Hepatocyte (in vitro differentiated cells): Measurements from ENCODE around the gene POU6F2. TPM values are rescaled to one million over a fixed set of nuclear protein-coding genes. Genes with fewer than 3 reads are reported as not detected.
A peak's percentile ranks its signal among the peaks of the same experiment; 100 is the strongest.
"Not testable (repeated sequence)": the region's sequence is repeated elsewhere in the genome, so short reads cannot be mapped to it uniquely, and the experiment has no call there.

Source experiments
- DNase-seq: peaks from one replicate; pipeline ENCODE4 v3.0.0-alpha.2; 2016; ENCODE audit warnings: low spot score
- H2AFZ ChIP-seq: fragments of 200-600 bp; sonication (generic); 2 replicates; pipeline ENCODE4 v1.6.0; 2016; ENCODE audit warnings: antibody characterized with exemption, mild to moderate bottlenecking
- H3K27ac ChIP-seq: fragments of 200-600 bp; sonication (generic); 2 replicates; pipeline ENCODE4 v1.5.1; 2016; ENCODE audit warnings: mild to moderate bottlenecking
- H3K27me3 ChIP-seq: fragments of 200-600 bp; sonication (generic); 2 replicates; pipeline ENCODE4 v1.6.1; 2016
- H3K36me3 ChIP-seq: fragments of 200-600 bp; sonication (generic); replicated peaks from 2 replicates; pipeline ENCODE4 v1.5.1; 2016; ENCODE audit warnings: low read depth; ENCODE audit not compliant: insufficient read depth
- H3K4me1 ChIP-seq: fragments of 200-600 bp; sonication (generic); 2 replicates; pipeline ENCODE4 v1.5.1; 2016; ENCODE audit warnings: mild to moderate bottlenecking, moderate library complexity; ENCODE audit not compliant: insufficient read depth
- H3K4me2 ChIP-seq: fragments of 200-600 bp; sonication (generic); 2 replicates; pipeline ENCODE4 v1.6.0; 2016
- H3K4me3 ChIP-seq: fragments of 200-600 bp; sonication (generic); 2 replicates; pipeline ENCODE4 v1.5.1; 2016; ENCODE audit warnings: mild to moderate bottlenecking
- H3K79me2 ChIP-seq: fragments of 200-600 bp; sonication (generic); 2 replicates; pipeline ENCODE4 v1.6.0; 2017; ENCODE audit warnings: mild to moderate bottlenecking
- H3K9me2 ChIP-seq: fragments of 200-600 bp; sonication (generic); replicated peaks from 2 replicates; pipeline ENCODE4 v1.6.0; 2017; ENCODE audit warnings: mild to moderate bottlenecking; ENCODE audit not compliant: insufficient read depth
- H3K9me3 ChIP-seq: fragments of 200-600 bp; sonication (generic); 2 replicates; pipeline ENCODE4 v1.5.1; 2016; ENCODE audit warnings: low read depth, mild to moderate bottlenecking
- H4K20me1 ChIP-seq: fragments of 200-600 bp; sonication (generic); 2 replicates; pipeline ENCODE4 v1.6.0; 2016; ENCODE audit warnings: mild to moderate bottlenecking; ENCODE audit not compliant: insufficient read depth, poor library complexity, severe bottlenecking
- CTCF ChIP-seq: fragments of 200-600 bp; sonication (generic); IDR thresholded peaks from 2 replicates; pipeline ENCODE4 v1.5.1; 2016; ENCODE audit warnings: antibody characterized with exemption, mild to moderate bottlenecking; ENCODE audit not compliant: poor library complexity
- EZH2 ChIP-seq: fragments of 200-600 bp; sonication (generic); IDR thresholded peaks from 2 replicates; pipeline ENCODE4 v1.6.1; 2016; ENCODE audit warnings: antibody characterized with exemption, mild to moderate bottlenecking, borderline replicate concordance
- EZH2phosphoT487 ChIP-seq: fragments of 200-600 bp; sonication (generic); IDR thresholded peaks from one replicate; pipeline ENCODE4 v1.6.1; 2018; ENCODE audit warnings: antibody characterized with exemption, mild to moderate bottlenecking, low read depth, moderate library complexity; ENCODE audit not compliant: unreplicated experiment, severe bottlenecking
- WGBS: methylation state at CpG from one replicate; pipeline ENCODE4 v1.1.6; 2016; ENCODE audit warnings: low lambda C conversion rate; ENCODE audit errors: missing lambda C conversion rate; 5-methylcytosine and 5-hydroxymethylcytosine counted together
- polyA plus RNA-seq: library from polyadenylated mRNA; unstranded; fragments of >200 nt; fragmentation: Nextera tagmentation; extraction: Ambion mirVana; gene quantifications from 2 replicates; pipeline ENCODE4 v1.2.1, GENCODE V29; 2016
- total RNA-seq: library from RNA; depleted of rRNA; stranded (reverse); fragments of >200 nt; gene quantifications from 2 replicates; pipeline ENCODE4 v1.2.3, GENCODE V29; 2014

Gene POU6F2
- total and polyA plus RNA-seq, 2 experiments from 2014 or later = 0.67 to 1.4 TPM

DNA sequence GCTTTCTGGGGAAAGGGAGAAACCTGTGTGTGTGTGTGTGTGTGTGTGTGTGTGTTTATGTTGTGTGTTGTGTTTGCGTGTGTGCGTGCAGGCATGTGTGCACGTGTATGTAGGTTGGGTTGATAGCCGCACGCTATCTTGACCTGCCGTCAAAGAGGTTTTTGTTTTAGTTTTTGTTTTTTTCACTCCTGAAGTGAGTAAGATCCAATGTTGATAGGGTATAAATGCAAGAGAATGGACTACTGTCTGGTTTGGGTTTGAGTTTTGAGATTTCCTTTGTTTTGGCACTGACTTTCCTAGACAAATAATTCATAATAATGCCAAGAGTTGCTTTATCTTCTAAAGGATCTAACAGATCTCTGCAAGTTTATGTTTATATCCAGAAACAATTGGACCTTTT, 27.8 kb downstream of the POU6F2 start:
- WGBS = 88% methylated on average over 6 of the region's 6 CpGs
- H3K9me2 ChIP-seq = no peaks in the 10 kb centered on the region
- no peak for DNase-seq

DNA sequence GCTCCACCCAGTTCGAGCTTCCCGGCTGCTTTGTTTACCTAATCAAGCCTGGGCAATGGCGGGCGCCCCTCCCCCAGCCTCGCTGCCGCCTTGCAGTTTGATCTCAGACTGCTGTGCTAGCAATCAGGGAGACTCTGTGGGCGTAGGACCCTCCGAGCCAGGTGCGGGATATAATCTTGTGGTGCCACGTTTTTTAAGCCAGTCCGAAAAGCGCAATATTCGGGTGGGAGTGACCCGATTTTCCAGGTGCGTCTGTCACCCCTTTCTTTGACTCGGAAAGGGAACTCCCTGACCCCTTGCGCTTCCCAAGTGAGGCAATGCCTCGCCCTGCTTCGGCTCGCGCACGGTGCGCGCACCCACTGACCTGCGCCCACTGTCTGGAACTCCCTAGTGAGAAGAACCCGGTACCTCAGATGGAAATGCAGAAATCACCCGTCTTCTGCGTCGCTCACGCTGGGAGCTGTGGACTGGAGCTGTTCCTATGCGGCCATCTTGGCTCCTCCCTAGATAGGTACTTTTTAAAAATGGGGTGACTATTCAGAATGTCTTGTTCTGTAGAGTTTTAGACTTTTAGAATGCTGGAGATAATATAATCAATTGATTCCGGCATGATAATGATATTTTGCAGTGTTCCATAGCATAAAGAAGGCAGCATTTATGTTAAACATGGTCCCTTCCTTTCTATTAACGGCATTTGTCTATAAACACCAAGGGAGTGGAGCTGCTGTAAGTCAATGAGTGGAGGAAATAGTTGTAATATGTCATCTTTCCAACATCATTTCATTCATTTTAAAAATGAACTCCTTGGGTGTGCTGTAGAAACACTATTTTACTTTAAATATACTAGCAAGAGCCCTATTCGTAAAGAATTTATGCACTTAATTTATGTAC, 35.6 kb downstream of the POU6F2 start:
- peak overlapping the region; percentile 19 for H3K27ac ChIP-seq
- H2AFZ ChIP-seq, H3K36me3 ChIP-seq, H3K4me3 ChIP-seq, DNase-seq, H3K79me2 ChIP-seq, H3K4me1 ChIP-seq, H3K27me3 ChIP-seq, H4K20me1 ChIP-seq, H3K9me3 ChIP-seq, H3K9me2 ChIP-seq: not testable (repeated sequence)
- peak overlapping the region; percentile 37 for H3K4me2 ChIP-seq
- WGBS = 63% methylated on average over 31 of the region's 34 CpGs

More for the DNA sequence above, 27.8 kb downstream of the POU6F2 start:
- Histone ChIP-seq H3K9me3 (no peaks in the 10 kb centered on the region), H2AFZ (no peak overlapping the region), H4K20me1 (no peaks in the 10 kb centered on the region), H3K4me3 (no peak overlapping the region), H3K4me2 (no peak overlapping the region), H3K36me3 (no peaks in the 10 kb centered on the region), H3K4me1 (no peaks in the 10 kb centered on the region), H3K27me3 (no peaks in the 10 kb centered on the region), H3K27ac (no peak overlapping the region), H3K79me2 (no peaks in the 10 kb centered on the region)
- no peak for TF ChIP-seq EZH2phosphoT487
- TF ChIP-seq EZH2 = no peak
- TF ChIP-seq CTCF = no peak

GRCh38 chr7:39016609-39017008, 38.9 kb downstream of the POU6F2 start:
- Histone ChIP-seq H3K4me3 (no peak overlapping the region), H3K9me3 (no peaks in the 10 kb centered on the region), H3K79me2 (no peaks in the 10 kb centered on the region), H3K36me3 (no peaks in the 10 kb centered on the region), H3K4me2 (peak overlapping the region; percentile 28), H2AFZ (no peak overlapping the region), H3K27ac (no peak overlapping the region), H4K20me1 (no peaks in the 10 kb centered on the region), H3K27me3 (no peaks in the 10 kb centered on the region), H3K9me2 (no peaks in the 10 kb centered on the region), H3K4me1 (no peaks in the 10 kb centered on the region)
- TF ChIP-seq CTCF = no peak
- no peak for TF ChIP-seq EZH2
- no peak for TF ChIP-seq EZH2phosphoT487
- WGBS = 70% methylated on average over 9 of the region's 9 CpGs
- peak; percentile 59 for DNase-seq

GRCh38 chr7:39017369-39017915, 39.7 kb downstream of the POU6F2 start:
- no peaks in the 10 kb centered on the region for H4K20me1 ChIP-seq
- no peaks in the 10 kb centered on the region for H3K79me2 ChIP-seq
- no peaks in the 10 kb centered on the region for H3K27me3 ChIP-seq
- H3K36me3 ChIP-seq = no peaks in the 10 kb centered on the region
- no peak overlapping the region for H3K27ac ChIP-seq
- TF ChIP-seq CTCF (no peak), EZH2phosphoT487 (no peak), EZH2 (no peak)
- H3K4me3 ChIP-seq = no peak overlapping the region
- peak overlapping the region; percentile 28 for H3K4me2 ChIP-seq
- WGBS = 55% methylated on average over 6 of the region's 6 CpGs
- H2AFZ ChIP-seq = no peak overlapping the region
- DNase-seq = no peak
- H3K9me2 ChIP-seq = no peaks in the 10 kb centered on the region
- no peaks in the 10 kb centered on the region for H3K9me3 ChIP-seq
- no peaks in the 10 kb centered on the region for H3K4me1 ChIP-seq
